Naive thymus-derived CD4-positive, alpha-beta T cell (primary cell): ENCODE data around the gene CCDC33. TPM values are rescaled to one million over a fixed set of nuclear protein-coding genes. Genes with fewer than 3 reads are reported as not detected.

Experiments used
- ATAC-seq: fragments of 150-1000 bp; cut with Tn5 transposase; 2 replicates; pipeline ENCODE4 v1.10.0; 2021; ENCODE audit warnings: mild to moderate bottlenecking, moderate library complexity
- CTCF ChIA-PET: fragments of 350-600 bp; sonication (Branson Sonifier 250); formaldehyde crosslinking; loops from one replicate; lab custom pipeline; 2021; ENCODE audit warnings: antibody characterized with exemption; lab: Charles Lee
- POLR2A ChIA-PET: fragments of 350-600 bp; sonication (Branson Sonifier 250); formaldehyde crosslinking; loops from one replicate; lab custom pipeline; 2021; ENCODE audit warnings: antibody characterized with exemption, inconsistent platforms; lab: Charles Lee
- DNase-seq, 9 donors: peaks; one replicate each; pipeline versions ENCODE4 v3.0.0 to v3.0.0-alpha.2; 2020 to 2022; ENCODE audit warnings: mixed read lengths in 1 of 9
- H3K27ac ChIP-seq: one replicate; pipeline ENCODE4 v1.7.0; 2013; ENCODE audit warnings: mild to moderate bottlenecking, low read depth, low read length, moderate library complexity
- H3K27me3 ChIP-seq, 2 donors: one replicate each; pipeline ENCODE4 v1.7.0; 2013; ENCODE audit warnings: low read length in 2 of 2, mild to moderate bottlenecking in 2 of 2, moderate library complexity in 2 of 2; ENCODE audit not compliant: control insufficient read depth in 2 of 2, insufficient read depth in 2 of 2
- H3K36me3 ChIP-seq, 3 experiments: 1 replicate in 2 of 3; 2 replicates in 1 of 3; pipeline ENCODE4 v1.7.0; 2013; ENCODE audit warnings: low read length in 3 of 3, mild to moderate bottlenecking in 3 of 3, moderate library complexity in 1 of 3; ENCODE audit not compliant: insufficient read depth in 3 of 3, control insufficient read depth in 2 of 3
- H3K4me1 ChIP-seq, 2 donors: one replicate each; pipeline ENCODE4 v1.7.0; 2013; ENCODE audit warnings: low read length in 2 of 2, mild to moderate bottlenecking in 2 of 2, moderate library complexity in 1 of 2; ENCODE audit not compliant: control insufficient read depth in 2 of 2, insufficient read depth in 2 of 2
- H3K4me3 ChIP-seq: 2 replicates; pipeline ENCODE4 v1.7.0; 2013; ENCODE audit warnings: mild to moderate bottlenecking, low read length
- H3K9me3 ChIP-seq, 3 experiments: 1 replicate in 2 of 3; 2 replicates in 1 of 3; pipeline ENCODE4 v1.7.0; 2013; ENCODE audit warnings: low read length in 3 of 3; ENCODE audit not compliant: control insufficient read depth in 2 of 3
- H3K27ac Mint-ChIP-seq, 9 donors: one replicate each; pipeline ENCODE4 v1.8.0; 2020 to 2022; ENCODE audit warnings: mixed read lengths in 9 of 9, mild to moderate bottlenecking in 8 of 9, moderate library complexity in 5 of 9, inconsistent platforms in 2 of 9
- H3K27me3 Mint-ChIP-seq, 5 donors: one replicate each; pipeline ENCODE4 v1.8.0; 2021 to 2022; ENCODE audit warnings: mixed read lengths in 5 of 5, mild to moderate bottlenecking in 1 of 5
- H3K36me3 Mint-ChIP-seq, 5 donors: one replicate each; pipeline ENCODE4 v1.8.0; 2020 to 2022; ENCODE audit warnings: mixed read lengths in 5 of 5, mild to moderate bottlenecking in 3 of 5, inconsistent platforms in 1 of 5
- H3K4me1 Mint-ChIP-seq, 7 donors: one replicate each; pipeline ENCODE4 v1.8.0; 2020 to 2022; ENCODE audit warnings: mixed read lengths in 7 of 7, mild to moderate bottlenecking in 3 of 7, inconsistent platforms in 1 of 7
- H3K4me3 Mint-ChIP-seq, 10 donors: one replicate each; pipeline ENCODE4 v1.8.0; 2020 to 2022; ENCODE audit warnings: mild to moderate bottlenecking in 10 of 10, mixed read lengths in 10 of 10, moderate library complexity in 6 of 10, inconsistent platforms in 2 of 10
- H3K9me3 Mint-ChIP-seq, 11 donors: one replicate each; pipeline ENCODE4 v1.8.0; 2020 to 2022; ENCODE audit warnings: mixed read lengths in 11 of 11, mild to moderate bottlenecking in 4 of 11, inconsistent platforms in 1 of 11, moderate library complexity in 1 of 11
- intact Hi-C, 2 donors: fragments of 100-400 bp; cut with micrococcal nuclease; formaldehyde crosslinking; loops; one replicate each; pipeline ENCODE4 v1.15.1; 2023
- polyA plus RNA-seq, 2 donors: library from polyadenylated mRNA; unstranded; fragments of 300-500 nt; fragmentation: Illumina TruSeq; gene quantifications; one replicate each; pipeline ENCODE4 v1.2.3, GENCODE V29; 2021
- total RNA-seq, 6 experiments: library from RNA in 5 of 6; stranded (reverse) in 5 of 6; gene quantifications; 1 replicate in 5 of 6; 2 replicates in 1 of 6; pipeline ENCODE4 v1.2.3 and lab custom pipeline; 2021 to 2026

Gene CCDC33
- total and polyA plus RNA-seq, 7 experiments from 2014 or later: not detected

DNA sequence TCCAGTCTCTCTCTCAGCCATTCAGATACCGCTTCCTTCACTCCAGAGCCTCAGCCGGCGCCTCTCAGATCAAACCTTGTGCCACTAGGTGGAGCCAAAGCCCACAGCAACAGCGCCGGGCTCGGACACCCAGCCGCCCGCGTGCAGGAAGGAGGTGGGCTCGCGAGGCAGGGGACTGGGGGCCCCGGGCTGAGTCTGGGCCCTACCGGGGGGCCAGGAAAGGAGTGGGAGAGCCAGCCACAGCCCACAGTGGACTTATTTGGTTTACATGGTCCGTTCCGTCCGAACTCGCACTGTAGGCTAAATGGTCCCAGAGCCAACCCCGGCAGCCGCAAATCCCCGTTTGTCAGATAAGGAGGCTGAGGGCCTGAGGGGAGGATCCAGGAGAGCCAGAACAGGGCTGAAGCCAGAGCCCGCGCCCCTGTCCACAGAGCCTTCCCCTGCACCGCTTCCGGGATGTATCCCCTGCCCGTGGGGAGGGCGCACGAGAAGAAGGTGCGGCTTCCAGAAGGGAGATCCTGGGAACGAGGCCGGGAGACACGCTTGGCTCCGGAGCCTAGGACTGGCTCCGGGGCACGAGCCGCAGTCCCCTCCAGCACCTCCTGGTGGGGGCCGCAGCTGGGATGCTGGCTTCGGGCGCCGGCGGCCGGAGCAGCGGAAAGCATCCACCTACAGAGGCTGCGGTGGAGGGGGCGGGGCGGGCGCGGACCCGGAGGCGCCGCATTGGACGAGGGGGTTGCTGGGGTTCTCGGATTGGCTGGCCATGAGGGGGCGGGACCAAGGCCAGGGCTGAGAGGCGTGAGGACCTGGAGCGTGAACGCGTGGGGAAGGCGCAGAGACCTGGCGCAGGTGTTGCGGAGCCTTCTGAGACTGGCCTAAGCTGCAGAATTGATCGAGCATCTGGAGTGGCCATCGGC lies 137.9 kb downstream of the CCDC33 start:
- intact Hi-C loops: loop anchor here (1.0 to 5.0 kb wide), 16 partner anchors 29 to 1078 kb away; partner anchors contain the start of genes CLK3 (in 2 of the 2), ARID3B (in 1 of the 2), PPCDC (in 1 of the 2) and SIN3A (in 1 of the 2)
- H3K9me3 Mint-ChIP-seq: no peaks in the 10 kb centered on the region
- peak; percentile 82 to 94 (median 91) for DNase-seq
- Histone ChIP-seq H3K27ac (peak overlapping the region; percentile 62), H3K9me3 (no peaks in the 10 kb centered on the region), H3K4me3 (peak overlapping the region; percentile 98), H3K4me1 (peaks cover 9% of the 10 kb centered on the region in 2 donors), H3K27me3 (no peaks in the 10 kb centered on the region), H3K36me3 (no peaks in the 10 kb centered on the region)
- peaks cover 0 to 32% (median 15%) of the 10 kb centered on the region in 7 donors for H3K4me1 Mint-ChIP-seq
- ChIA-PET POLR2A (interaction anchor here (0.7 to 1.3 kb wide), 6 partner anchors 28 to 116 kb away, joined by 3 to 8 read pairs (median 4); partner anchors contain the start of gene UBL7), CTCF (interaction anchor here (0.6 to 6.8 kb wide), 17 partner anchors 8 to 802 kb away, joined by 3 to 74 read pairs (median 3); no protein-coding TSS in a partner anchor)
- peak overlapping the region; percentile 18 to 82 (median 40) for H3K27ac Mint-ChIP-seq
- ATAC-seq: peak; percentile 97
- peak overlapping the region; percentile 68 to 89 (median 84) for H3K4me3 Mint-ChIP-seq
- H3K36me3 Mint-ChIP-seq: no peaks in the 10 kb centered on the region
- peaks cover 0 to 31% (median 5%) of the 10 kb centered on the region in 5 donors for H3K27me3 Mint-ChIP-seq

DNA sequence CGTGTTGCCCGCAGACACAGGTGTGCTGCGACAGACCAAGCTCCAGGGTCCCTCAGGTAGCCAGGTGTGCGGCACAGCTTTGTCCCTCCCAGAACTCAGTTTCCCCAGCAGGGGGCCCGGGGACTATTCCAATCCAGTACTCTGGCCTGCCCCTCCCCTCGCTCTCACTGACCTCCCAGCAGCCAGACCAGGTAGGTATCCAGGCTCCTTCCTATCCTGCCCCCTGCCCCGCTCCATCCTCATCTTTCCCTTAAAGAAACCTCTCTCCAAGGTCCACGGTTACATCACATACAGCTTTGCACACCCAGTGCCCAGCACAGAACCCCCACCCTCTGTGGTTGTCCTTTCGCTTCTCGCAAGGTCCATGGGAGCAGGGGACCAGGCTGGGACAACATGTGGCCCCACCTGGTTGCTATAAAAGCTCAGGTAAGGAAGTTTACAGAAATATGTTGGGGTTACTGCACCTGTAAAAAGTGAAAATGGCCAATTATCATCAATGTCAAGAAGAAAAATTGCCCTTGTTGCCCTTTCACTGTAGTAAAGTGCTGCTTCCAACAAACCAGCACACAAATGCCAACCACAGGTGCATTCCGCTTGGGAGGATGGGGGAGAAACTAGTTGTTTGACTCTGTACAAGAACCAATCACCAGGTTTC lies 138.6 kb downstream of the CCDC33 start:
- ChIA-PET POLR2A (interaction anchor here (1.1 to 1.3 kb wide), 5 partner anchors 28 to 115 kb away, joined by 3 to 8 read pairs (median 4); partner anchors contain the start of gene UBL7), CTCF (interaction anchor here (0.7 to 6.8 kb wide), 11 partner anchors 23 to 803 kb away, joined by 3 to 74 read pairs (median 3); no protein-coding TSS in a partner anchor)
- H3K4me1 ChIP-seq: peaks cover 9% of the 10 kb centered on the region in 2 donors
- Mint-ChIP-seq H3K9me3 (no peaks in the 10 kb centered on the region), H3K4me1 (peaks cover 0 to 40% (median 15%) of the 10 kb centered on the region in 7 donors), H3K27ac (peak overlapping the region in 7 of 9 donors; percentile 19 to 82 (median 40)), H3K36me3 (no peaks in the 10 kb centered on the region), H3K4me3 (peak overlapping the region; percentile 68 to 89 (median 84)), H3K27me3 (peaks cover 0 to 25% (median 5%) of the 10 kb centered on the region in 5 donors)
- no peaks in the 10 kb centered on the region for H3K36me3 ChIP-seq
- ATAC-seq (peak; percentile 10), DNase-seq (peak in 1 of 9 donors; percentile 19)
- H3K4me3 ChIP-seq: peak overlapping the region; percentile 98
- no peak overlapping the region for H3K27ac ChIP-seq
- intact Hi-C loops: loop anchor here (1.0 to 5.0 kb wide), 17 partner anchors 28 to 1078 kb away; partner anchors contain the start of genes CLK3 (in 2 of the 2), UBL7 (in 2 of the 2), ARID3B (in 1 of the 2) and PPCDC (in 1 of the 2)
- H3K9me3 ChIP-seq: no peaks in the 10 kb centered on the region
- no peaks in the 10 kb centered on the region for H3K27me3 ChIP-seq

DNA sequence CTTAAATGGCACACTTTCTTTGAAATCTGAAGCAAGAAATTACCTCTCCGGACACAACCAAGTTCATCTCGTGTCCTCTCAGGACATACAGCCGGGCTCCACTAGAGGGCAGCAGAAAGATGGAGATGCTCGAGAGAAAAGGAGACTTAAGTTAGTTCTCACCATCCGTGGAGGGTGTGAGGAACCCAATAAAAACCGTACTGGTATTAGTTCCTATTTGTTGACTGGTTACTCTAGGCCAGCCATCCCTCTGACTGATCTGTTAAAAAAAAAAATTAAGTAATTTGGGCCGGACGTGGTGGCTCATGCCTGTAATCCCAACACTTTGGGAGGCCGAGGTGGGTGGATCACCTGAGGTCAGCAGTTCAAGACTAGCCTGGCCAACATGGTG lies 139.2 kb downstream of the CCDC33 start:
- no peaks in the 10 kb centered on the region for H3K27me3 ChIP-seq
- Mint-ChIP-seq H3K9me3 (no peaks in the 10 kb centered on the region), H3K27ac (peak overlapping the region in 3 of 9 donors; percentile 19 to 69 (median 22)), H3K27me3 (peaks cover 0 to 22% (median 2%) of the 10 kb centered on the region in 5 donors), H3K4me3 (peak overlapping the region; percentile 68 to 89 (median 84)), H3K4me1 (peaks cover 0 to 40% (median 15%) of the 10 kb centered on the region in 7 donors), H3K36me3 (no peaks in the 10 kb centered on the region)
- peak; percentile 40 for ATAC-seq
- H3K36me3 ChIP-seq: no peaks in the 10 kb centered on the region
- CTCF ChIA-PET: interaction anchor here (0.7 to 6.8 kb wide), 10 partner anchors 10 to 452 kb away, joined by 3 to 74 read pairs (median 4); no protein-coding TSS in a partner anchor
- H3K4me1 ChIP-seq: peaks cover 9% of the 10 kb centered on the region in 2 donors
- H3K9me3 ChIP-seq: no peaks in the 10 kb centered on the region
- H3K4me3 ChIP-seq: peak overlapping the region; percentile 98
- intact Hi-C loops: loop anchor here (1.0 to 2.0 kb wide), 11 partner anchors 28 to 828 kb away; partner anchors contain the start of genes ARID3B (in 1 of the 2), CLK3 (in 1 of the 2), PPCDC (in 1 of the 2) and UBL7 (in 1 of the 2)
- POLR2A ChIA-PET: interaction anchor here (1.1 to 1.3 kb wide), 4 partner anchors 27 to 85 kb away, joined by 4 to 8 read pairs (median 4); partner anchors contain the start of gene UBL7
- no peak overlapping the region for H3K27ac ChIP-seq
- peak; percentile 53 to 81 (median 73) for DNase-seq

DNA sequence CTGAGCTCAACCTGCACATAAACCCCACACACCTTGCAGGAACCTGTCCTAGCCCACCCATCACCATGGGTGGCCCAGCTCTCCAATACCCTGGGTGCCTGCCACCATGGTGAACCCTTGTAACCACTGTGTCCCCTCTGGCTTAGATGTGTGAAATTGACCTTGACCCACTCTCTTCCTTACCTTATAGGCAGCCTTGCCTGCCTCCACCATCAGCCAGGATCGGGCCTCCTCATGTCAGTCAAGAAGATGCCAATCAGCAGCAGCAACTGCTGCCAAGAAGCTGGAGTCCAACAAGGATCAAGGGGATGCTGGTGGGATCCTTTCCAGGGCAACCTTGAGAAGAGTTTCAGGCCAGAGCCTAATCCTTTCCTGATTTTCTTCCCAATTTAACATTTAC lies 140.1 kb downstream of the CCDC33 start:
- Histone ChIP-seq H3K4me3 (no peak overlapping the region), H3K4me1 (peaks cover 9% of the 10 kb centered on the region in 2 donors), H3K27me3 (no peaks in the 10 kb centered on the region), H3K36me3 (no peaks in the 10 kb centered on the region), H3K27ac (no peak overlapping the region), H3K9me3 (no peaks in the 10 kb centered on the region)
- H3K27me3 Mint-ChIP-seq: peaks cover 0 to 13% (median 0%) of the 10 kb centered on the region in 5 donors
- no peaks in the 10 kb centered on the region for H3K9me3 Mint-ChIP-seq
- no peak overlapping the region for H3K4me3 Mint-ChIP-seq
- DNase-seq (peak in 1 of 9 donors; percentile 20), ATAC-seq (no peak)
- CTCF ChIA-PET: interaction anchor here (0.9 to 6.8 kb wide), 8 partner anchors 10 to 395 kb away, joined by 3 to 74 read pairs (median 3); no protein-coding TSS in a partner anchor
- intact Hi-C loops: no loop called here
- POLR2A ChIA-PET: interaction anchor here (0.6 to 1.1 kb wide), 2 partner anchors 57 to 85 kb away, joined by 3 read pairs; partner anchors contain the start of gene UBL7
- peaks cover 0 to 48% (median 15%) of the 10 kb centered on the region in 7 donors for H3K4me1 Mint-ChIP-seq
- H3K36me3 Mint-ChIP-seq: no peaks in the 10 kb centered on the region
- no peak overlapping the region for H3K27ac Mint-ChIP-seq

DNA sequence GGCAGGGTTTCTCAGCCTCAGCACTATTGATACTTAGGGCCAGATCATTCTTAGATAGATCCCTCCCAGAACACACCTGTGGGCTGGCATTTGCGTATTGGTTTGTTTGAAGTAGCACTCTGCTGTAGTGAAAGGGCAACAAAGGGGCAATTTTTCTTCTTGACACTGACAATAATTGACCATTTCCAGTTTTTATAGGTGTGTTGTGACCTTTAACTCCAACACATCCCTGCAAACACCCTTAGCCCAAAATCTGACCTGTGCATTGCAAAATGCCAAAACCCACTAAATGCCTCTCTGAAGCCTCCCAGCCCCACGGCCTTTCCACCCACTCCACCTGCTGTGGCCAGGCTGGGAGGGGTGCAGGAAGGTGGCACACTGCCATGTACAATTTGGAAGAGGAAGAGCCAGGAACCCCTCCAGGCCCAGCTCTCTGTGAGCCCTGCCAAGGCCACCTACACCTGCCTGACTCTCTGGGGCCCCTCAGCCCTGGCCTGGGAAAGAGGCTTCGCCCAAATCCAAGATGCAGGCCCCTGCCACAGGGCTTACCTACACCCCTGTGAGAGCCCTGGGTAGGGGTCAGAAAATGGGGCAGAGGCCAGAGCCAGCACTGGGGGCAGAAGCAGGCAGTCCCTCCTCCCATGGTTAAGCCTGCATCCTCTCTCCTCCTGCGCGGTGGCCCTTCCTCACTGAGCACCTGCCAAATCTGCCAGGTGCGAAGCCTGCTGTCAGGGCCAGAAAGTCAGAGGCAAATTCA lies 140.9 kb downstream of the CCDC33 start:
- no peak overlapping the region for H3K27ac ChIP-seq
- ATAC-seq (no peak), DNase-seq (peak in 1 of 9 donors; percentile 17)
- no peaks in the 10 kb centered on the region for H3K27me3 ChIP-seq
- no peaks in the 10 kb centered on the region for H3K36me3 ChIP-seq
- no peaks in the 10 kb centered on the region for H3K9me3 ChIP-seq
- H3K4me3 Mint-ChIP-seq: no peak overlapping the region
- intact Hi-C loops: no loop called here
- peaks cover 9% of the 10 kb centered on the region in 2 donors for H3K4me1 ChIP-seq
- no peaks in the 10 kb centered on the region for H3K36me3 Mint-ChIP-seq
- ChIA-PET CTCF (interaction anchor here (6.8 kb wide), 1 partner anchor 62 kb away, joined by 74 read pairs; no protein-coding TSS in a partner anchor), POLR2A (interaction anchor here (0.7 to 1.1 kb wide), 2 partner anchors 65 to 84 kb away, joined by 3 read pairs; partner anchors contain the start of gene UBL7)
- H3K27ac Mint-ChIP-seq: no peak overlapping the region
- H3K27me3 Mint-ChIP-seq: peaks cover 0 to 10% (median 0%) of the 10 kb centered on the region in 5 donors
- peaks cover 0 to 48% (median 15%) of the 10 kb centered on the region in 7 donors for H3K4me1 Mint-ChIP-seq
- no peak overlapping the region for H3K4me3 ChIP-seq
- H3K9me3 Mint-ChIP-seq: no peaks in the 10 kb centered on the region
